Esophagus squamous epithelium (tissue), 4 donors: Measurements from ENCODE around the gene EIF5A.

Experiments
- CTCF ChIP-seq, 6 experiments: fragments of 450-650 bp in 4 of 6; fragments of 200-600 bp in 2 of 6; sonication (generic) in 2 of 6; IDR thresholded peaks; one replicate each; pipeline ENCODE4 v1.5.1; 2016 to 2019; ENCODE audit warnings: antibody characterized with exemption in 6 of 6, mild to moderate bottlenecking in 4 of 6, moderate library complexity in 4 of 6
- POLR2A ChIP-seq, 4 donors: fragments of 450-650 bp; IDR thresholded peaks; one replicate each; pipeline ENCODE4 v1.6.1; 2017; ENCODE audit warnings: antibody characterized with exemption in 4 of 4, mild to moderate bottlenecking in 4 of 4, moderate library complexity in 3 of 4

DNA sequence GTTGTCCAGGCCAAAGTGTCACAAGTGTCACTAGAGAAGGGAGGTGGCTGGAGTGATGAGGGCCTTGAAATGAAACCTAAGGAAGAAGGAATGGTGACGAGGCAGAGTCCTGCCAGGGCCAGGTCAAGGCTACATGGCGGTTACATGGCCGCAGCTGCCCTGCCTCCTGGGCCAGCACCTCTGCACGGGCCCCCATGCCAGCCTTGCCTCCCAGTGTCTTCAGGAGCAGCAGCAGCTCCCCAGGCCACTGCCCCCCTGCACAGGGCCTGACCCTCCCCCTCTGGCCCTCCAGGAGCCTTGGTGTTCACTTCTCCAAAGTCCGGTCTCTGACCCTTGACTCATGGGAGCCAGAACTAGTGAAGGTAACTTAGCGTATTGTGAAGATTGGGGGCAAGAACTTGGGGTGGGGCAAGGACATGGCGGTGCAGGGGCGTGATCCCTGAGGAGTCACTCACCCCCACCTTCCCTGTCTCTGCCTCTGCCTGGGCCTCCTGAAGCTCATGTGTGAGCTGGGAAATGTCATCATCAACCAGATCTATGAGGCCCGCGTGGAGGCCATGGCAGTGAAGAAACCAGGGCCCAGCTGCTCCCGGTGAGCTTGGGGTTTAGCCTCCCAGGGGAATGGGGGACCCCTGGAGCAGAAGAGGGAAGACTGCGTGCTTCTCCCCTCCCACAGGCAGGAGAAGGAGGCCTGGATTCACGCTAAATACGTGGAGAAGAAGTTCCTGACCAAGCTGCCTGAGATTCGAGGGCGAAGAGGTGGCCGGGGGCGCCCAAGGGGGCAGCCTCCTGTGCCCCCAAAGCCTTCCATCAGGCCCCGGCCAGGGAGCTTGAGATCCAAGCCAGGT lies 40.4 kb downstream of the EIF5A start:
- no peak for TF ChIP-seq CTCF (IDR thresholded peaks at IDR 0.05)
- no peak for TF ChIP-seq POLR2A (IDR thresholded peaks at IDR 0.05)
